Hepatocyte (in vitro differentiated cells): Measurements from ENCODE around the gene CDH26. TPM values are rescaled to one million over a fixed set of nuclear protein-coding genes. Genes with fewer than 3 reads are reported as not detected.

Source experiments
- DNase-seq: peaks from one replicate; pipeline ENCODE4 v3.0.0-alpha.2; 2016; ENCODE audit warnings: low spot score
- H2AFZ ChIP-seq: fragments of 200-600 bp; sonication (generic); 2 replicates; pipeline ENCODE4 v1.6.0; 2016; ENCODE audit warnings: antibody characterized with exemption, mild to moderate bottlenecking
- H3K27ac ChIP-seq: fragments of 200-600 bp; sonication (generic); 2 replicates; pipeline ENCODE4 v1.5.1; 2016; ENCODE audit warnings: mild to moderate bottlenecking
- H3K27me3 ChIP-seq: fragments of 200-600 bp; sonication (generic); 2 replicates; pipeline ENCODE4 v1.6.1; 2016
- H3K36me3 ChIP-seq: fragments of 200-600 bp; sonication (generic); replicated peaks from 2 replicates; pipeline ENCODE4 v1.5.1; 2016; ENCODE audit warnings: low read depth; ENCODE audit not compliant: insufficient read depth
- H3K4me1 ChIP-seq: fragments of 200-600 bp; sonication (generic); 2 replicates; pipeline ENCODE4 v1.5.1; 2016; ENCODE audit warnings: mild to moderate bottlenecking, moderate library complexity; ENCODE audit not compliant: insufficient read depth
- H3K4me2 ChIP-seq: fragments of 200-600 bp; sonication (generic); 2 replicates; pipeline ENCODE4 v1.6.0; 2016
- H3K4me3 ChIP-seq: fragments of 200-600 bp; sonication (generic); 2 replicates; pipeline ENCODE4 v1.5.1; 2016; ENCODE audit warnings: mild to moderate bottlenecking
- H3K79me2 ChIP-seq: fragments of 200-600 bp; sonication (generic); 2 replicates; pipeline ENCODE4 v1.6.0; 2017; ENCODE audit warnings: mild to moderate bottlenecking
- H3K9me2 ChIP-seq: fragments of 200-600 bp; sonication (generic); replicated peaks from 2 replicates; pipeline ENCODE4 v1.6.0; 2017; ENCODE audit warnings: mild to moderate bottlenecking; ENCODE audit not compliant: insufficient read depth
- H3K9me3 ChIP-seq: fragments of 200-600 bp; sonication (generic); 2 replicates; pipeline ENCODE4 v1.5.1; 2016; ENCODE audit warnings: low read depth, mild to moderate bottlenecking
- H4K20me1 ChIP-seq: fragments of 200-600 bp; sonication (generic); 2 replicates; pipeline ENCODE4 v1.6.0; 2016; ENCODE audit warnings: mild to moderate bottlenecking; ENCODE audit not compliant: insufficient read depth, poor library complexity, severe bottlenecking
- CTCF ChIP-seq: fragments of 200-600 bp; sonication (generic); IDR thresholded peaks from 2 replicates; pipeline ENCODE4 v1.5.1; 2016; ENCODE audit warnings: antibody characterized with exemption, mild to moderate bottlenecking; ENCODE audit not compliant: poor library complexity
- EZH2 ChIP-seq: fragments of 200-600 bp; sonication (generic); IDR thresholded peaks from 2 replicates; pipeline ENCODE4 v1.6.1; 2016; ENCODE audit warnings: antibody characterized with exemption, mild to moderate bottlenecking, borderline replicate concordance
- EZH2phosphoT487 ChIP-seq: fragments of 200-600 bp; sonication (generic); IDR thresholded peaks from one replicate; pipeline ENCODE4 v1.6.1; 2018; ENCODE audit warnings: antibody characterized with exemption, mild to moderate bottlenecking, low read depth, moderate library complexity; ENCODE audit not compliant: unreplicated experiment, severe bottlenecking
- WGBS: methylation state at CpG from one replicate; pipeline ENCODE4 v1.1.6; 2016; ENCODE audit warnings: low lambda C conversion rate; ENCODE audit errors: missing lambda C conversion rate; 5-methylcytosine and 5-hydroxymethylcytosine counted together
- polyA plus RNA-seq: library from polyadenylated mRNA; unstranded; fragments of >200 nt; fragmentation: Nextera tagmentation; extraction: Ambion mirVana; gene quantifications from 2 replicates; pipeline ENCODE4 v1.2.1, GENCODE V29; 2016
- total RNA-seq: library from RNA; depleted of rRNA; stranded (reverse); fragments of >200 nt; gene quantifications from 2 replicates; pipeline ENCODE4 v1.2.3, GENCODE V29; 2014

The CDH26 gene
- total and polyA plus RNA-seq, 2 experiments from 2014 or later, result 2.2 to 2.3 TPM

GRCh38 chr20:60020251-60020650 is 62.0 kb downstream of the CDH26 start:
- no peak for DNase-seq
- H3K27ac ChIP-seq, result no peak overlapping the region
- no peaks in the 10 kb centered on the region for H3K36me3 ChIP-seq
- H3K9me2 ChIP-seq, result no peaks in the 10 kb centered on the region
- no peak overlapping the region for H3K4me3 ChIP-seq
- no peaks in the 10 kb centered on the region for H3K9me3 ChIP-seq
- TF ChIP-seq CTCF, result no peak
- TF ChIP-seq EZH2phosphoT487, result no peak
- no peak for TF ChIP-seq EZH2
- H3K4me1 ChIP-seq, result peaks cover 9% of the 10 kb centered on the region
- no peak overlapping the region for H3K4me2 ChIP-seq
- no peaks in the 10 kb centered on the region for H4K20me1 ChIP-seq
- H3K79me2 ChIP-seq, result no peaks in the 10 kb centered on the region
- H2AFZ ChIP-seq, result no peak overlapping the region
- no peaks in the 10 kb centered on the region for H3K27me3 ChIP-seq
- 92% methylated on average over 5 of the region's 5 CpGs for WGBS

GRCh38 chr20:60021104-60021503 is 62.9 kb downstream of the CDH26 start:
- no peaks in the 10 kb centered on the region for H3K27me3 ChIP-seq
- TF ChIP-seq EZH2, result no peak
- TF ChIP-seq CTCF, result no peak
- TF ChIP-seq EZH2phosphoT487, result no peak
- no peaks in the 10 kb centered on the region for H4K20me1 ChIP-seq
- WGBS, result 76% methylated on average over 1 of the region's 1 CpG
- H3K4me2 ChIP-seq, result no peak overlapping the region
- no peaks in the 10 kb centered on the region for H3K9me3 ChIP-seq
- H3K9me2 ChIP-seq, result no peaks in the 10 kb centered on the region
- no peaks in the 10 kb centered on the region for H3K79me2 ChIP-seq
- H3K4me3 ChIP-seq, result no peak overlapping the region
- H3K36me3 ChIP-seq, result no peaks in the 10 kb centered on the region
- H3K27ac ChIP-seq, result no peak overlapping the region
- H2AFZ ChIP-seq, result no peak overlapping the region
- H3K4me1 ChIP-seq, result peaks cover 9% of the 10 kb centered on the region
- no peak for DNase-seq

DNA sequence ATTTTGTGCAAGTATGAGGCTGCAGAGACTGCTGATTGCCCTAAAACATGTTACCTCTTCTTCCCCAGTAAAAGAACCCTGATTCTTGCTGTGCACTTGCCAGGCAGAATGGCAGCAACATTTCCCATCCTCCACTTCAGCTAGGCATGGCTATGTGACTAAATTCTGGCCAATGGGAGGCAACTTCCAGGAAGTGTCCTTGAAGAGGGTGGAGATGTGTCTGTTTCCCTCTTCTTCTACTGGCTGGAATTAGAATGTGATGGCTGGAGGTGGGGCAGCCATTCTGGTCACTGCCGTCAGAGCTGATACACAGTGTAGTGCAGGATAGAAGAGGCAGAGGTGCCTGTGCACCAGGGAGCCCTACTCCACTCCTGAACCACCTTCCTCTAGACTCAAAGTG is 64.6 kb downstream of the CDH26 start:
- Histone ChIP-seq H3K9me2 (no peaks in the 10 kb centered on the region), H3K4me1 (peaks cover 9% of the 10 kb centered on the region), H3K36me3 (no peaks in the 10 kb centered on the region), H3K9me3 (no peaks in the 10 kb centered on the region), H3K27me3 (no peaks in the 10 kb centered on the region), H3K4me3 (no peak overlapping the region), H2AFZ (no peak overlapping the region), H3K27ac (no peak overlapping the region), H3K4me2 (no peak overlapping the region), H4K20me1 (no peaks in the 10 kb centered on the region), H3K79me2 (no peaks in the 10 kb centered on the region)
- TF ChIP-seq CTCF, result no peak
- TF ChIP-seq EZH2phosphoT487, result no peak
- no peak for TF ChIP-seq EZH2
- no peak for DNase-seq
- WGBS, result 70% methylated on average over 1 of the region's 1 CpG

- Histone ChIP-seq H3K9me3 (no peaks in the 10 kb centered on the region), H3K36me3 (no peaks in the 10 kb centered on the region), H2AFZ (no peak overlapping the region), H3K4me1 (peaks cover 9% of the 10 kb centered on the region), H3K27ac (no peak overlapping the region), H3K4me3 (no peak overlapping the region), H4K20me1 (no peaks in the 10 kb centered on the region), H3K9me2 (no peaks in the 10 kb centered on the region), H3K4me2 (no peak overlapping the region), H3K79me2 (no peaks in the 10 kb centered on the region), H3K27me3 (no peaks in the 10 kb centered on the region)
- WGBS, result 72% methylated on average over 3 of the region's 3 CpGs
- TF ChIP-seq EZH2 (no peak), CTCF (no peak), EZH2phosphoT487 (no peak)
- DNase-seq, result no peak
Measured at GRCh38 chr20:60024245-60024644, 66.0 kb downstream of the CDH26 start.
